GM12878 (cell line): Measurements from ENCODE around the gene NPIPB6.

Source experiments
- CBX3 ChIP-seq: fragments of 200-600 bp; sonication (generic); IDR thresholded peaks from 2 replicates; pipeline ENCODE4 v1.6.1; 2016; ENCODE audit warnings: low read depth, borderline replicate concordance
- CHD2 ChIP-seq: IDR thresholded peaks from 2 replicates; pipeline ENCODE4 v1.6.1; 2011; ENCODE audit warnings: low read depth, low read length, improper control_type of control experiment, borderline replicate concordance
- DPF2 ChIP-seq: fragments of 450-650 bp; IDR thresholded peaks from 2 replicates; pipeline ENCODE4 v1.6.1; 2017; ENCODE audit warnings: mild to moderate bottlenecking
- EP300 ChIP-seq, 2 experiments: fragments of 150-350 bp in 1 of 2; IDR thresholded peaks; 2 replicates each; pipeline ENCODE4 v1.6.1; 2011 to 2012; ENCODE audit warnings: low read depth in 2 of 2, low read length in 2 of 2, borderline replicate concordance in 1 of 2, improper control_type of control experiment in 1 of 2, inconsistent platforms in 1 of 2; ENCODE audit not compliant: control insufficient read depth in 1 of 2
- SP1 ChIP-seq: IDR thresholded peaks from one replicate; pipeline ENCODE4 v1.6.1; 2011; ENCODE audit warnings: low read depth, low read length
- TF ChIP-seq, protein P1 (sequence below), 3 experiments: IDR thresholded peaks in 2 of 3; conservative IDR thresholded peaks in 1 of 3; 2 replicates each; pipeline ENCODE4 v1.5.1; 2011; ENCODE audit warnings: low read depth in 3 of 3, low read length in 3 of 3, mild to moderate bottlenecking in 3 of 3, control low read depth in 2 of 3, moderate library complexity in 2 of 3, inconsistent platforms in 1 of 3, mixed read lengths in 1 of 3; ENCODE audit not compliant: control insufficient read depth in 2 of 3, insufficient read depth in 1 of 3; ENCODE audit errors: extremely low read depth in 1 of 3

DNA sequence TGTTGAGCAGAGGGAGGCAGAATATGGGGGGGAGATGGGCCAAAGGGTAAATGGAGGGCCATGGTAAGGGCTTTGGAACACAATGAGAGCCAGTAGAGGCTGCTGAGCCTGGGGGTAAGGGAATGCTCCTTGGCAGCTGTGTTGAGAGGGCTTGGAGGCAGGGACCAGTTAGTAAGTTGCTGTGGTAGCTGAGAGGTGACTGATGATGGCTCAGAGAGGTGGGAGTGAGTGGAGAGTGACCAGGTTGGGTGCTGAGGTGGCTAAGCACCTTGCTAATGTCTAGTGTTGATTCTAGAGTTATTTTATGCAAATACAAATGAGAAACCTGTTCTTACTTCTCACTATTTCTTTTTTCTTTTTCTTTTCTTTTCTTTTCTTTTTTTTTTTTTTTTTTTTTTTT is 60.2 kb downstream of the NPIPB6 start:
- TF ChIP-seq CHD2, result no peak
- TF ChIP-seq SP1, result no peak
- TF ChIP-seq DPF2, result no peak
- TF ChIP-seq, protein P1, sequence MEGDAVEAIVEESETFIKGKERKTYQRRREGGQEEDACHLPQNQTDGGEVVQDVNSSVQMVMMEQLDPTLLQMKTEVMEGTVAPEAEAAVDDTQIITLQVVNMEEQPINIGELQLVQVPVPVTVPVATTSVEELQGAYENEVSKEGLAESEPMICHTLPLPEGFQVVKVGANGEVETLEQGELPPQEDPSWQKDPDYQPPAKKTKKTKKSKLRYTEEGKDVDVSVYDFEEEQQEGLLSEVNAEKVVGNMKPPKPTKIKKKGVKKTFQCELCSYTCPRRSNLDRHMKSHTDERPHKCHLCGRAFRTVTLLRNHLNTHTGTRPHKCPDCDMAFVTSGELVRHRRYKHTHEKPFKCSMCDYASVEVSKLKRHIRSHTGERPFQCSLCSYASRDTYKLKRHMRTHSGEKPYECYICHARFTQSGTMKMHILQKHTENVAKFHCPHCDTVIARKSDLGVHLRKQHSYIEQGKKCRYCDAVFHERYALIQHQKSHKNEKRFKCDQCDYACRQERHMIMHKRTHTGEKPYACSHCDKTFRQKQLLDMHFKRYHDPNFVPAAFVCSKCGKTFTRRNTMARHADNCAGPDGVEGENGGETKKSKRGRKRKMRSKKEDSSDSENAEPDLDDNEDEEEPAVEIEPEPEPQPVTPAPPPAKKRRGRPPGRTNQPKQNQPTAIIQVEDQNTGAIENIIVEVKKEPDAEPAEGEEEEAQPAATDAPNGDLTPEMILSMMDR (IDR thresholded peaks at IDR 0.05 in 2 of 3, conservative IDR thresholded peaks at IDR 0.05 in 1 of 3; ENCODE audit: control insufficient read depth in 2 of 3, extremely low read depth in 1 of 3, insufficient read depth in 1 of 3, low read depth in 3 of 3, low read length in 3 of 3), result no peak
- no peak for TF ChIP-seq EP300 (IDR thresholded peaks at IDR 0.05; ENCODE audit: borderline replicate concordance in 1 of 2, control insufficient read depth in 1 of 2, low read depth in 2 of 2, low read length in 2 of 2)
- TF ChIP-seq CBX3, result no peak
